Fibroblast of skin of left quadriceps (primary cell): ENCODE measurements around the gene BPHL.
"Not testable (repeated sequence)": the region's sequence is repeated elsewhere in the genome, so short reads cannot be mapped to it uniquely, and the experiment has no call there.

Experiments used
- DNase-seq, 2 experiments: peaks; one replicate each; pipeline ENCODE4 v3.0.0-alpha.2; 2013; ENCODE audit warnings: low read depth in 2 of 2

The BPHL gene

DNA sequence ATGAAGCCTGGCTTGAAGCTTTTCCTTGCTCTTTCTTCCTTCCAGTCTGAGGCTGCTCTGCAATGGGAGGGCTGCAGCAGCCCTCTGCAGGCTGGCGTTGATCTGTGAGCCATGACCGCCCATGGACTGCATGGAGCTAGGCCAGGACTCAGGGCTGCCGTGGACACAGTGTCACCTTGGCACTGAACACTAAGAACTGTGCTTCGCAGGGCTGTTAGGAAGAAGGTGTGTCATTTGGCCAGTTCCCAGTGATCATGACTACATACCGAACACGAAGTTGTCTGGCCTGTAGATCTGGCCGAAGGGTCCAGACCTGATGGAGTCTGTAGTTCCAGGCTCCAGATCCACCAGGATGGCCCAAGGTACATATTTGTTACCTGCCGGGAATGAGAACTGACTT lies 60.2 kb downstream of the BPHL start:
- DNase-seq = not testable (repeated sequence)

GRCh38 chr6:3179945-3180344 lies 61.4 kb downstream of the BPHL start:
- DNase-seq = not testable (repeated sequence)

GRCh38 chr6:3181105-3181504 lies 62.6 kb downstream of the BPHL start:
- DNase-seq = no peak

GRCh38 chr6:3183066-3183465 lies 64.6 kb downstream of the BPHL start:
- no peak for DNase-seq

DNA sequence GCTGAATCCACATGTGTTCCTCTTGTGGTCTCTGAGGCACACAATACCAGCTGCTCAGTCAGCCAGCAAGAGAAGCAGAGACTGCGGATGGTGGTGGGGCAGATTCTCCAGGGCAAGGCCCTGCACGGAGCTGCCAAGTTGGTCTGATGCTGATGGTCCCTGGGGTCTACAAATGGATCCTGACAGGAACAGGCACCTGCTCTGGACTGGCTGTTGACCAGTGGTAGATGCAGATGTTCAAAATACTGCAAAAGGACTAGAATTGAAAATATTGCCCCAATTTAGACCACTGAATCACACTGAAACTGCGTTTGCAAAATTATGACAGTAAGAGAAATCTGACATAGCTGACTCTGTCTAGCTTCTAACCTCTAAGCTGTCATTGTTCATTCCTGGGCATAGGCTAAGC lies 68.5 kb downstream of the BPHL start:
- DNase-seq = no peak

- DNase-seq = no peak
Measured at GRCh38 chr6:3188262-3188661, 69.8 kb downstream of the BPHL start.

DNA sequence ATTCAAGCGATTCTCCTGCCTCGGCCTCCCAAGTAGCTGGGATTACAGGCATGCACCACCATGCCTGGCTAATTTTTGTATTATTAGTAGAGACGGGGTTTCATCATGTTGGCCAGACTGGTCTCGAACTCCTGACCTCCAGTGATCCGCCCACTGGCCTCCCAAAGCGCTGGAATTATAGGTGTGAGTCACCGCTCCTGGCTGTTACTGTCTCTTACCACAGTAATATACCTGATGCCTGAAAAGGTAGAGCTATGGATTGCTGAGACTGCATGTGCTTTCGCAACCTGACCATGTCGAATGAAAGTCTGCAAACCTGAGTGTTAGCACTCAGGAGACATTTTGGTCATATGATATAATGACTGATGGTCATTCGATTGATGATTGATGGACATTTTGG lies 70.7 kb downstream of the BPHL start:
- DNase-seq = not testable (repeated sequence)

- no peak for DNase-seq
Measured at GRCh38 chr6:3190056-3190455, 71.5 kb downstream of the BPHL start.

GRCh38 chr6:3190779-3191178 lies 72.3 kb downstream of the BPHL start:
- DNase-seq = no peak

DNA sequence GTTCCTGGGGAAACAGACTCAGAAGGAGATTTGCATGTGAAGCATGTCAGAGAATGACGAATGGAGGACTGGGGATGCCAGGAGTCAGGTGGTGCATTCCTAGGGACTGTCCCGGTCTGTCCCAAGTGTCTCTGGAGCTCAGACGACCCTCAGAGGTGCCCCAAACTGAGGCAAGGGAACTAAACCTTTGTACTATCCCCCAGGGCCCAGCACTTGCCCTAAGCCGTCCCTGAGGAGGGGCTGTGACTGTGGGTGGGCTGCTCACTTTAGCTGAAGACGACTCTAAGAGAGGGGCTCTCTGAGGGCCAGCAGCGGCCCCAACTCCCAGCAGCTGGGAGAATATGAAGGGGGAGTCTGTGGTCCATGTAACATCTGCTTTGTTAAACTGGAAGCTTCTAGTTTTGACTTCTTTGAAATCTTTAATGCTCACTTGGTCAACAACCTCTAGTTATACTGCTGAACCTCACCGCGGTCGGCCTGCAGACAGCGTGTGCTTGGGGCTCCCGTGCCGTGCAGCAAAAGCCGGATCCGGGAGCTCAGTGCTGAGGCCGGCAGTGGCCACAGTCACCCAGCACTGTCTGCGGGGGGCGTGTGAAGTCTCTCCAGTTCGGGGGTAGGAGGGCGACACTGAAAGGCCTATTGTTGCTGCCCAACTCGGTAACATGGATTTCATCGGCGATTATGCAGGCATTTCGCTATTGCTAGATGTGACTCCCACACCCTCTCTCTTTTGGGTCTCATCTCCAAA lies 74.8 kb downstream of the BPHL start:
- no peak for DNase-seq

- no peak for DNase-seq
Measured at GRCh38 chr6:3194535-3195419, 76.3 kb downstream of the BPHL start.

DNA sequence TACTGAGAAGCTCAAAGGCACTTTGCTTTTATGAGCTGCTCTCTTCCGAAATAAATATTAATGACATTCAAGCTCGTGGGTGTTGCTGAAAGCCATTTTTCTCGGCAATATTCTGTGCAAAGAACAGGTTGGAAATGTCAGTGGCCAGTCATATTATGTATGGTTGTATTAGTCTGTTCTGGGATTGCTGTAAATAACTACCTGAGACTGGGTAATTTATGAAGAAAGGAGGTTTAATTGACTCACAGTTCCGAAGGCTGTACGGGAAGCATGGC lies 76.8 kb downstream of the BPHL start:
- no peak for DNase-seq

- no peak for DNase-seq
Measured at GRCh38 chr6:3195695-3196497, 77.4 kb downstream of the BPHL start.

GRCh38 chr6:3196770-3197169 lies 78.3 kb downstream of the BPHL start:
- DNase-seq = no peak

DNA sequence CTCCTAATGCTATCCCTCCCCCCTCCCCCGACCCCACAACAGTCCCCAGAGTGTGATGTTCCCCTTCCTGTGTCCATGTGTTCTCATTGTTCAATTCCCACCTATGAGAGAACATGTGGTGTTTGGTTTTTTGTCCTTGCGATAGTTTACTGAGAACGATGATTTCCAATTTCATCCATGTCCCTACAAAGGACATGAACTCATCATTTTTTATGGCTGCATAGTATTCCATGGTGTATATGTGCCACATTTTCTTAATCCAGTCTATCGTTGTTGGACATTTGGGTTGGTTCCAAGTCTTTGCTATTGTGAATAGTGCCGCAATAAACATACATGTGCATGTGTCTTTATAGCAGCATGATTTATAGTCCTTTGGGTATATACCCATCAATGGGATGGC lies 79.2 kb downstream of the BPHL start:
- not testable (repeated sequence) for DNase-seq

- no peak for DNase-seq
Measured at GRCh38 chr6:3199382-3199781, 80.9 kb downstream of the BPHL start.

DNA sequence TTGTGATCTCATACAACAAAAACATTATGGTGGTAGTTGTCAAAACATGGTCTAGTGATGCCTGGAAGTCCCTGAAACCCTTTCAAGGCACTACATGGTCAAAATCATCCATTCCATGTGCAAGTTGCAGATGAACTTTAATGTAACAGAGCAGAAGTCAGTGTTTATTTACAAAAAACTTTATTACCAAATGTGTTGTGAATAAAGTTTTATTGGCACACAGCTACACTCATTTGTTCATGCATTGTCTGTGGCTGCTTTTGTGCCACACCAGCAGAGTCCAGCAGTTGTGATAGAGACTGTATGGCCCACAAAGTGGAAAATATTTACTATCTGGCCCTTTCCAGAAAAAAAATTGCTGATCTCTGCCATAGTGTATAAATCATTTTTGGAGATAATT lies 82.2 kb downstream of the BPHL start:
- DNase-seq = no peak

- DNase-seq = no peak
Measured at GRCh38 chr6:3201388-3201787, 82.9 kb downstream of the BPHL start.
